SK-N-SH treated with all-trans-retinoic acid at 6 μM for 48 hours (cell line): ENCODE data around the gene TMEM236.

Experiments
- ATAC-seq: fragments of 200-7000 bp; cut with Tn5 transposase; 3 replicates; pipeline ENCODE4 v1.9.1; 2020; ENCODE audit warnings: mild to moderate bottlenecking, moderate library complexity
- ARNTL ChIP-seq: fragments of 450-650 bp; formaldehyde crosslinking; IDR thresholded peaks from 2 replicates; pipeline ENCODE4 v1.5.0; 2020; ENCODE audit warnings: low read depth, mild to moderate bottlenecking, moderate library complexity, borderline replicate concordance
- BACH2 ChIP-seq: fragments of 250-450 bp; sonication (Bioruptor Pico); IDR thresholded peaks from 2 replicates; pipeline ENCODE4 v1.9.0; 2021; ENCODE audit warnings: mild to moderate bottlenecking, borderline replicate concordance
- CSDC2 ChIP-seq: fragments of 250-450 bp; sonication (Bioruptor Pico); IDR thresholded peaks from 2 replicates; pipeline ENCODE4 v1.5.0; 2020; ENCODE audit warnings: mild to moderate bottlenecking, moderate library complexity
- ESRRG ChIP-seq: fragments of 250-450 bp; sonication (Bioruptor Pico); IDR thresholded peaks from 2 replicates; pipeline ENCODE4 v1.6.1; 2021; ENCODE audit warnings: mild to moderate bottlenecking
- OSR1 ChIP-seq: fragments of 250-450 bp; sonication (Bioruptor Pico); IDR thresholded peaks from 2 replicates; pipeline ENCODE4 v1.8.0; 2022; ENCODE audit warnings: moderate library complexity, mild to moderate bottlenecking, inconsistent platforms
- POU6F1 ChIP-seq: fragments of 250-450 bp; sonication (Bioruptor Pico); IDR thresholded peaks from 2 replicates; pipeline ENCODE4 v1.8.0; 2021; ENCODE audit warnings: low read depth, mild to moderate bottlenecking, moderate library complexity, borderline replicate concordance
- PPARA ChIP-seq: fragments of 250-450 bp; sonication (Bioruptor Pico); IDR thresholded peaks from 2 replicates; pipeline ENCODE4 v1.5.0; 2020; ENCODE audit warnings: mild to moderate bottlenecking, borderline replicate concordance
- RARB ChIP-seq: fragments of 250-450 bp; sonication (Bioruptor Pico); IDR thresholded peaks from 2 replicates; pipeline ENCODE4 v1.8.0; 2021; ENCODE audit warnings: mild to moderate bottlenecking, moderate library complexity
- SNAI2 ChIP-seq: fragments of 250-450 bp; sonication (Bioruptor Pico); IDR thresholded peaks from 2 replicates; pipeline ENCODE4 v1.5.0; 2020; ENCODE audit warnings: mild to moderate bottlenecking, moderate library complexity
- TCF4 ChIP-seq: fragments of 250-450 bp; sonication (Bioruptor Pico); IDR thresholded peaks from 2 replicates; pipeline ENCODE4 v1.8.0; 2021; ENCODE audit warnings: mild to moderate bottlenecking, moderate library complexity, borderline replicate concordance
- TOX ChIP-seq: fragments of 250-450 bp; sonication (Bioruptor Pico); IDR thresholded peaks from 2 replicates; pipeline ENCODE4 v1.8.0; 2021; ENCODE audit warnings: mild to moderate bottlenecking, moderate library complexity, borderline replicate concordance
- ZC3H10 ChIP-seq: fragments of 250-450 bp; sonication (Bioruptor Pico); IDR thresholded peaks from 2 replicates; pipeline ENCODE4 v1.5.1; 2021; ENCODE audit warnings: mild to moderate bottlenecking, moderate library complexity
- ZFP3 ChIP-seq: fragments of 250-450 bp; sonication (Bioruptor Pico); IDR thresholded peaks from 2 replicates; pipeline ENCODE4 v1.5.0; 2020; ENCODE audit warnings: mild to moderate bottlenecking, moderate library complexity
- ZFP30 ChIP-seq: fragments of 450-650 bp; formaldehyde crosslinking; IDR thresholded peaks from 2 replicates; pipeline ENCODE4 v1.5.0; 2022; ENCODE audit warnings: mild to moderate bottlenecking, moderate library complexity
- ZNF565 ChIP-seq: fragments of 450-650 bp; formaldehyde crosslinking; conservative IDR thresholded peaks from 2 replicates; pipeline ENCODE4 v1.5.0; 2020; ENCODE audit warnings: low read depth, mild to moderate bottlenecking, moderate library complexity
- ZNF70 ChIP-seq: fragments of 450-650 bp; formaldehyde crosslinking; IDR thresholded peaks from 2 replicates; pipeline ENCODE4 v1.5.0; 2020; ENCODE audit warnings: mild to moderate bottlenecking, moderate library complexity
- ZNF8 ChIP-seq: fragments of 450-650 bp; formaldehyde crosslinking; IDR thresholded peaks from 2 replicates; pipeline ENCODE4 v1.5.0; 2020; ENCODE audit warnings: mild to moderate bottlenecking, moderate library complexity
- TF ChIP-seq, protein P1 (sequence below): fragments of 250-450 bp; sonication (Bioruptor Pico); IDR thresholded peaks from 2 replicates; pipeline ENCODE4 v1.5.0; 2020; ENCODE audit warnings: mild to moderate bottlenecking, moderate library complexity
- TF ChIP-seq, protein P2 (sequence below): fragments of 250-450 bp; sonication (Bioruptor Pico); IDR thresholded peaks from 2 replicates; pipeline ENCODE4 v1.8.0; 2020; ENCODE audit warnings: mild to moderate bottlenecking, moderate library complexity, borderline replicate concordance
- TF ChIP-seq, protein P3 (sequence below): fragments of 250-450 bp; sonication (Bioruptor Pico); IDR thresholded peaks from 2 replicates; pipeline ENCODE4 v1.5.1; 2020; ENCODE audit warnings: low read depth, mild to moderate bottlenecking, moderate library complexity

TMEM236 gene

GRCh38 chr10:17731331-17732020 lies 20.5 kb upstream of the TMEM236 start:
- ATAC-seq: no peak
- no peak for TF ChIP-seq ARNTL (CRISPR knock-in tag)
- no peak for TF ChIP-seq OSR1 (CRISPR knock-in tag)
- TF ChIP-seq, protein P1, sequence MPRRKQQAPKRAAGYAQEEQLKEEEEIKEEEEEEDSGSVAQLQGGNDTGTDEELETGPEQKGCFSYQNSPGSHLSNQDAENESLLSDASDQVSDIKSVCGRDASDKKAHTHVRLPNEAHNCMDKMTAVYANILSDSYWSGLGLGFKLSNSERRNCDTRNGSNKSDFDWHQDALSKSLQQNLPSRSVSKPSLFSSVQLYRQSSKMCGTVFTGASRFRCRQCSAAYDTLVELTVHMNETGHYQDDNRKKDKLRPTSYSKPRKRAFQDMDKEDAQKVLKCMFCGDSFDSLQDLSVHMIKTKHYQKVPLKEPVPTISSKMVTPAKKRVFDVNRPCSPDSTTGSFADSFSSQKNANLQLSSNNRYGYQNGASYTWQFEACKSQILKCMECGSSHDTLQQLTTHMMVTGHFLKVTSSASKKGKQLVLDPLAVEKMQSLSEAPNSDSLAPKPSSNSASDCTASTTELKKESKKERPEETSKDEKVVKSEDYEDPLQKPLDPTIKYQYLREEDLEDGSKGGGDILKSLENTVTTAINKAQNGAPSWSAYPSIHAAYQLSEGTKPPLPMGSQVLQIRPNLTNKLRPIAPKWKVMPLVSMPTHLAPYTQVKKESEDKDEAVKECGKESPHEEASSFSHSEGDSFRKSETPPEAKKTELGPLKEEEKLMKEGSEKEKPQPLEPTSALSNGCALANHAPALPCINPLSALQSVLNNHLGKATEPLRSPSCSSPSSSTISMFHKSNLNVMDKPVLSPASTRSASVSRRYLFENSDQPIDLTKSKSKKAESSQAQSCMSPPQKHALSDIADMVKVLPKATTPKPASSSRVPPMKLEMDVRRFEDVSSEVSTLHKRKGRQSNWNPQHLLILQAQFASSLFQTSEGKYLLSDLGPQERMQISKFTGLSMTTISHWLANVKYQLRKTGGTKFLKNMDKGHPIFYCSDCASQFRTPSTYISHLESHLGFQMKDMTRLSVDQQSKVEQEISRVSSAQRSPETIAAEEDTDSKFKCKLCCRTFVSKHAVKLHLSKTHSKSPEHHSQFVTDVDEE (CRISPR knock-in tag): no peak
- no peak for TF ChIP-seq ZFP3 (CRISPR knock-in tag)
- TF ChIP-seq ZC3H10: no peak
- no peak for TF ChIP-seq ZNF70 (CRISPR knock-in tag)
- no peak for TF ChIP-seq ZNF8 (CRISPR knock-in tag)
- TF ChIP-seq, protein P2, sequence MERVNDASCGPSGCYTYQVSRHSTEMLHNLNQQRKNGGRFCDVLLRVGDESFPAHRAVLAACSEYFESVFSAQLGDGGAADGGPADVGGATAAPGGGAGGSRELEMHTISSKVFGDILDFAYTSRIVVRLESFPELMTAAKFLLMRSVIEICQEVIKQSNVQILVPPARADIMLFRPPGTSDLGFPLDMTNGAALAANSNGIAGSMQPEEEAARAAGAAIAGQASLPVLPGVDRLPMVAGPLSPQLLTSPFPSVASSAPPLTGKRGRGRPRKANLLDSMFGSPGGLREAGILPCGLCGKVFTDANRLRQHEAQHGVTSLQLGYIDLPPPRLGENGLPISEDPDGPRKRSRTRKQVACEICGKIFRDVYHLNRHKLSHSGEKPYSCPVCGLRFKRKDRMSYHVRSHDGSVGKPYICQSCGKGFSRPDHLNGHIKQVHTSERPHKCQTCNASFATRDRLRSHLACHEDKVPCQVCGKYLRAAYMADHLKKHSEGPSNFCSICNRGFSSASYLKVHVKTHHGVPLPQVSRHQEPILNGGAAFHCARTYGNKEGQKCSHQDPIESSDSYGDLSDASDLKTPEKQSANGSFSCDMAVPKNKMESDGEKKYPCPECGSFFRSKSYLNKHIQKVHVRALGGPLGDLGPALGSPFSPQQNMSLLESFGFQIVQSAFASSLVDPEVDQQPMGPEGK (CRISPR knock-in tag): no peak
- TF ChIP-seq POU6F1 (CRISPR knock-in tag): no peak
- TF ChIP-seq PPARA (CRISPR knock-in tag): no peak
- no peak for TF ChIP-seq TOX (CRISPR knock-in tag)

- TF ChIP-seq, protein P2 (CRISPR knock-in tag): no peak
- no peak for TF ChIP-seq OSR1 (CRISPR knock-in tag)
- no peak for TF ChIP-seq BACH2 (CRISPR knock-in tag)
- TF ChIP-seq ZNF70 (CRISPR knock-in tag): no peak
- TF ChIP-seq, protein P3, sequence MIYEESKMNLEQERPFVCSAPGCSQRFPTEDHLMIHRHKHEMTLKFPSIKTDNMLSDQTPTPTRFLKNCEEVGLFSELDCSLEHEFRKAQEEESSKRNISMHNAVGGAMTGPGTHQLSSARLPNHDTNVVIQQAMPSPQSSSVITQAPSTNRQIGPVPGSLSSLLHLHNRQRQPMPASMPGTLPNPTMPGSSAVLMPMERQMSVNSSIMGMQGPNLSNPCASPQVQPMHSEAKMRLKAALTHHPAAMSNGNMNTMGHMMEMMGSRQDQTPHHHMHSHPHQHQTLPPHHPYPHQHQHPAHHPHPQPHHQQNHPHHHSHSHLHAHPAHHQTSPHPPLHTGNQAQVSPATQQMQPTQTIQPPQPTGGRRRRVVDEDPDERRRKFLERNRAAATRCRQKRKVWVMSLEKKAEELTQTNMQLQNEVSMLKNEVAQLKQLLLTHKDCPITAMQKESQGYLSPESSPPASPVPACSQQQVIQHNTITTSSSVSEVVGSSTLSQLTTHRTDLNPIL (CRISPR knock-in tag): no peak
- TF ChIP-seq SNAI2 (CRISPR knock-in tag): no peak
- TF ChIP-seq POU6F1 (CRISPR knock-in tag): no peak
- no peak for TF ChIP-seq ZFP30 (CRISPR knock-in tag)
- no peak for TF ChIP-seq ESRRG (CRISPR knock-in tag)
- no peak for TF ChIP-seq ZNF565
- no peak for TF ChIP-seq RARB (CRISPR knock-in tag)
- TF ChIP-seq, protein P1 (CRISPR knock-in tag): no peak
- TF ChIP-seq ZNF8 (CRISPR knock-in tag): no peak
- TF ChIP-seq ARNTL (CRISPR knock-in tag): no peak
- no peak for TF ChIP-seq TCF4
- TF ChIP-seq ZFP3 (CRISPR knock-in tag): no peak
- no peak for TF ChIP-seq PPARA (CRISPR knock-in tag)
- TF ChIP-seq CSDC2 (CRISPR knock-in tag): no peak
- no peak for TF ChIP-seq ZC3H10
Measured at GRCh38 chr10:17733620-17734019, 18.4 kb upstream of the TMEM236 start.

More at GRCh38 chr10:17733620-17734019, 18.4 kb upstream of the TMEM236 start:
- no peak for ATAC-seq
